Activated T-cell treated with anti-CD3 and anti-CD28 coated beads for 24 hours (primary cell): ENCODE data around the gene EGFLAM.
A peak's percentile ranks its signal among the peaks of the same experiment; 100 is the strongest.

Experiments used
- DNase-seq: peaks from one replicate; pipeline ENCODE4 v3.0.0-alpha.2; 2020; ENCODE audit warnings: low read depth

Gene EGFLAM

DNA sequence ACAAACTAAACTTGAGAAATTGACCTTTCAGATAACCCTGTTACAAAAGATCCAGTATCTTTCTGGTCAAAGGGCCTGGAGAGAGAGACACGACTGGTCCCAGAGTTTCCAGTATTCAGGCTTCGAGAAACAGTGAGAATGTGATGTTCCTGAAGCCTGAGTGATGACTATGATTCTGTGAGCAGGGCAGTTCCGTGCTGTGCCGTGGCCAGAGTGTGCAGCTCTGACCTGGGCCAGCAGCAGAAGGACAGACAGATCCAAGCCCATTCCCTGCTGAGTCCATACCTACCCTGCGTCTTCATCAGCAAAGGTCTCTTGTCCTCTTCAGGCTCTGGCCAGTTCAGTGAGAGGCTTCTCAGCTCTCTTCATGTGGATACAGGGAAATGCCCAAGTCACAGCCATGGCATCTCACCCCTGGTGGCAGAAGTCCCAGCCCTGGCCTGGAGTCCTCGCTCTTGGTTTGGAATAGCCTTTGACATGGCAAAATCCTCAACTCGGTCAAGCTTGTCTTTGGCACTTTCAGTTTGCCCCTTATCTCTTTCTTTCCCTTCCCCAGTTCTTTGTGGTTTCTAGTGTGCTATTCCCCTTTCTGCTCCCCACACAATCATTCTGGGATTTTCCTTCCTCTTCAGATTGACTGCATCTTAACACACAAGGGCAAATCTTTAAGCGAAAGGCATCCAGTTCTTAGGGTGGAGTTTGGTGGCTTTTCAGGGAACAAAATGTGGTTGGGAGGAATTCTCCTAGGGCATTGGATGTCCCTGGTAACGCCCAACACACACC lies 190.4 kb downstream of the EGFLAM start:
- no peak for DNase-seq

DNA sequence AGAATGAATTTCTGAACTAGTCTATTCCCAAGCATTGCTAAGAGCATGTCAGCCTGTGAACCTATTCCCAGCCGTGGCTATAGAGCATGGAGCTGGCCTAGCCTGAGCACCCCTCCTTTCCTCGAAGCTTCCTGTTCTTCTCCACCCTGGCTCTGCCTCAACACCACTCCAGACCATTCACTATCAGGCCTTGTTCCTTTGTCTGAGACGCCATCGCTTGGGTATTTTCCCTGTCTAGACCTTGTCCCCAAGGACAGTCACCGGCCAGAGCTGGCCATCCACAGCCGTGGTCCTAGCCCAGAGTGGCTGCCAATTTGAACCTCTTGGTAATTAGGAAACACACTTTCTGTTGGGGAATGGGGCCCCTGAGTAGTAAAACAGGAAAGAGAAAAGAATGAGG lies 192.3 kb downstream of the EGFLAM start:
- no peak for DNase-seq

DNA sequence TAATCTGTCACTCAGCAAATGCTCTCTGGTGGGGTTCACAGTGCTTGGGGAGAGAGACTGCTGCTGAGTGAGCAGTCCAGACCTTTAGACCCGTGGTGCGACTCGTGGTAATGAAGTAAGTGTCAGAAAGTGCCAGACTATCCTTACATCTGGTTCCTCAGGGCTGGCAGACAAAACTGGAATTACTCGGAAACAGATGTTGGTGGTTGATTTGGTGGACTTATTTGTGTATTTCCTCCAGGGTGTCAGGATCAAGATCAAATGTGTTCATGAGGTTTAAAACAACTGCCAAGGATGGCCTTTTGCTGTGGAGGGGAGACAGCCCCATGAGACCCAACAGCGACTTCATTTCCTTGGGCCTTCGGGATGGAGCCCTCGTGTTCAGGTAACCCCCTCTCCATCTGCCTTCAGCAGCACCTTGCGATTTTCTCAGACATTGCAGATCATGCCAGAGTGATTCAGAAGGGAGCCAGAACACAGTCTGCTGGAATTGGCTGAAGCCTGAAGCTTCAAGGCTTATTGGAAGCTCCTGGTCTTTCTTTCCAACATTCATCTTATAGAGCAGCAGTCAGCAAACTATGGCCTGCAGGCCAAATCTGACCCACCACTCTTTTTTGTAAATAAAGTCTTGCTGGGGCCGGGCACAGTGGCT lies 192.8 kb downstream of the EGFLAM start:
- no peak for DNase-seq

DNA sequence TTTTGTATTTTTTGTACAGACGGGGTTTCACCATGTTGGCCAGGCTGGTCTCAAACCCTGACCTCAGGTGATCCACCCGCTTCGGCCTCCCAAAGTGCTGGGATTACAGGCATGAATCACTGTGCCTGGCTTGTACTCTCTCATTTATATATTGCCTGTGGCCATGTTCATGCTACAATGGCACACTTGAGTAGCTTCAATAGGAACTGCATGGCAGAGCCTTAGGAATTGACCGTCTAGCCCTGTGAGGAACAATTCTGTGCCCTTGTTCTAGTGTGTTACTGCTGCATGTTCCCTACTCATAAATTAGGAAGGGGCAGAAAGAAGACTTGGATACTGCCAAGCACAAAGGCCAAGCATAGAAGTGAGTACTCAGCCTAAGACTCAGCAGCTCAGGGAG lies 193.8 kb downstream of the EGFLAM start:
- DNase-seq = no peak

DNA sequence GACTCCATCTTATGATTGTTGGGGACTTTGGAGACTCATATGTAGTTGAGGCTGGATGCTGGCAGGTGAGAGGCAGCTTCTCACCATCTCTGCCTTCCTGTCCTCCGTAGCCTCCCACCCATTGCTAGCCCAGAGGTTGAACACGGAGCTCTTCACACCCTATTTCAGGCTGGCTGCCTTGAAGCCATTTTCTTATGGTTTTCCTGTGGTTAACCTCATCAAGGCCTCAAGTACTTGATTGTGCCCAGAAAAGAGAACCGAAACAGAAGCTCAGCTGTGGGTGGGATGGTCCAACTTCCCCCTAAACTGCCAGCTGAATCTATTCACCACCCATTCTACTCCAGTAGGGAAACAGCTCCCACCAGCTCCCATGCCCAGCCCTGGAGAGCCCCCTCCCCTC lies 195.1 kb downstream of the EGFLAM start:
- peak; percentile 17 for DNase-seq

DNA sequence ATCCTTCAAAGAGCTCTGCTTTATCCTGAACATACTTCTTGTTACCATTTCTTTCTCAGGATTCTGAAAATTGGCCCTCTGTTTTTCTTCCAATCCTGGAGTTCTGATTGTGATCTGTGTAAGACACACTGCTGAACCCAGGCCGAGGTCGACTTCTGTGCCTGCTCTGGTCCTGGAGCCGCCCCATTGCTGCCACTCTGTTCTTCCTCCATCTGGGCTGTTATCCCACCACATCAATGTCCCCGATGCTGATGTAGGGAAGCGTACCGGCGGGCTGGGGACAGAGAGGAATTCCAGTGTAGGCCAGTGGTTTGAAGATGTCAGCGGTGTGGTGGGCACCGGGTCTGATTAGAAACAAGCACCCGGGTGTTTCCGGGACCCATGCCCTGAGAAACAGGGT lies 195.6 kb downstream of the EGFLAM start:
- DNase-seq = no peak

DNA sequence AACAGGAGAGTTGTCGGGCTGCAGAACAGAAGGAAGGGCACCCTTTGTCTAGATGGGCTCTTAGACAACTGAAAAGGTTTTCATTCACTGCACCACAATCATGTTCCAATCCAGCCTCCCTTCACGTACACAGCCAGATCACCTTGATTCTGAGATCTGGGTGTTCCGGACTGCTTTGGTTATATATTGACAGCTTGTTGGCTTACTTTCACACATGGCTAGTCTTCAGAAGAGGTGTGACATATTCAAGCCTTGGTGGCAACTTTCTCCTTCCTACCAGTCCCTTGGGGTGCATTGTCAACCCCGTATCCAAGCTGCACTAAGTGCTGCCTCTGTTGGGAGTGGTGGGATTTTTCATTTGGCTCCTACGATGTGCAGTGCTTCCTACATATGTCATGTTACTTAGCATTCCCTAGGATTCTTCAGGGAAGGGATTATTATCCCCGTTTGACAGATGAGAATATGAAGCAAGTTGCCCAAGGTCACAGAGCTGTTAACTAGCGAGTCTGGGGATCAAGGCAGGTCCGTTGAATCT lies 197.5 kb downstream of the EGFLAM start:
- DNase-seq = no peak

DNA sequence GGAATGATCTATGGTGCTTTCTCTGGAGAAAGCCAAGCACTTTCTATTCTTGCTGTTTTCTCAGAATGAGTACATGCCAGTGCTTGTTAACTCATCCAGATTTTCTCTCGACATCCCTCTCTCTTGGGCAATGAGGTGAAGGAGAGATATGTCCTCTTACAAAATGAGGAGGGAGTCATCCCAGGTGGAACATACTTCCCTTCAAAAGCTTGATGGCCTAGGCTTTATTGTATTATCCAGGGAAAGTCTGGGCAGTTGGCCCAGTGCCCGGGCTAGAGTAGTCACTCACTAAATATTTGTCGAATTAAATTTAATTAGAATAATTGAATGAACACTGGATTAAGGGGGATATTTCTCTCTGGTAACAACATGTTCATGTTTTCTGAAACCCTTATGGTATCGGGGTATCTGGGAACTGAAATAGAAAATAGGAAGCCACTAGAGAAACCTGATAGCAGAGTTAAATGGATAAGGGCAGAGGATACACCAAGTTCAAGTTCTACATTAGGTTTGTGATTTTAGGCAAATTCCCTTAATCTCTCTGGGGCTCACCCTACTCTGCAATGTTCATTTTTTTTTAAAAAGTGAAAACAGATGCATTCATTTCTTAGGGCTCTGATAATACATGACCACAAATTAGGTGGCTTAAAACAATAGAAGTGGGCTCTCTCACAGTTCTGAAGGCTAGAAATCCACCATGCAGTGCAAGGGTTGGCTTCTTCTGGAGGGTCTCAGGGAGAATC lies 198.5 kb downstream of the EGFLAM start:
- DNase-seq = no peak

DNA sequence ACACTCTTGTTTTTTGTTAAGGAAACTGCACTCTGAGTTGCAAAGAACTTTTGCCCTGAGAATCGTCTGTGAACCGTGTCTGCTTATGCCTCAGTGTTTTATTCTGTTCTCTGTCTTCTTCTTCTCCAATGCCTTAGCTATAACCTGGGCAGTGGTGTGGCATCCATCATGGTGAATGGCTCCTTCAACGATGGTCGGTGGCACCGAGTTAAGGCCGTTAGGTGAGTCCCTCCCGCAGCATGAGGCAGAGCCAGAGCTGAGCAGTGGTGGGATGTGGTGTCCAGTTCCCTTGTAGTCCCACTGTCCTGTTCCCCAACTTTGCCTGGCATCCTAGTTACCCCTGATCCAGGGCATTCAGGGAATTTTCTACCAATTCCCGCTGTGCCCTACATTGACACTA lies 199.8 kb downstream of the EGFLAM start:
- no peak for DNase-seq

DNA sequence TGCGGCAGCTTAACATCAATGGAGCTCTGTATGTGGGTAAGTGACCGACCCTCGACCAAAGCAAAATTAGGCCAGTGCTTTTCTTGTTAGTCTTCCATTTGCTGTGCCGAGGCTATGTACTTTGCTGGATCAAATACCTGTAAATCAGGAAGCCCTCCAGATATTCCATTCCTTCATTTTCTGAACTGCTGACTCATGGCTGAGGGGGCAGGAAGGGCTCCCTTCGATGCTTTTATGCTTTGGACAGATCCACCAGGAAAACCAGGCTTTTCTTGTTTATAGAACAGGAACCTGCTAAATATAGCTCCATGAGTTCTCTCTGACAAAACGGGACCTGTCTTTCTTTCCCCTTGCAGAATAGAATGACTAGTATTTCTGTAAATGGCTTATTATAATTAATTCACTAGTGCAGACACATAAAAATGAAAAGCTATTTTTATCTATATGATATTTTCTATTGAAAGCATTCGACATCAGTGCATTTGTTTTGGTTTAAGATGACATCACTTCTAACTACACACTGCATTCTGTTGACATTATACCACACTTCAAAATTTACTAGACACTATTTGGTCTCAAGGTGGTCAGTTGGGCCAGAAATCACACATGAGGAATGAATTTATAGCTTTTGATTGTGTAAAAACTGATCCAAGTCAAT lies 204.7 kb downstream of the EGFLAM start:
- no peak for DNase-seq

DNA sequence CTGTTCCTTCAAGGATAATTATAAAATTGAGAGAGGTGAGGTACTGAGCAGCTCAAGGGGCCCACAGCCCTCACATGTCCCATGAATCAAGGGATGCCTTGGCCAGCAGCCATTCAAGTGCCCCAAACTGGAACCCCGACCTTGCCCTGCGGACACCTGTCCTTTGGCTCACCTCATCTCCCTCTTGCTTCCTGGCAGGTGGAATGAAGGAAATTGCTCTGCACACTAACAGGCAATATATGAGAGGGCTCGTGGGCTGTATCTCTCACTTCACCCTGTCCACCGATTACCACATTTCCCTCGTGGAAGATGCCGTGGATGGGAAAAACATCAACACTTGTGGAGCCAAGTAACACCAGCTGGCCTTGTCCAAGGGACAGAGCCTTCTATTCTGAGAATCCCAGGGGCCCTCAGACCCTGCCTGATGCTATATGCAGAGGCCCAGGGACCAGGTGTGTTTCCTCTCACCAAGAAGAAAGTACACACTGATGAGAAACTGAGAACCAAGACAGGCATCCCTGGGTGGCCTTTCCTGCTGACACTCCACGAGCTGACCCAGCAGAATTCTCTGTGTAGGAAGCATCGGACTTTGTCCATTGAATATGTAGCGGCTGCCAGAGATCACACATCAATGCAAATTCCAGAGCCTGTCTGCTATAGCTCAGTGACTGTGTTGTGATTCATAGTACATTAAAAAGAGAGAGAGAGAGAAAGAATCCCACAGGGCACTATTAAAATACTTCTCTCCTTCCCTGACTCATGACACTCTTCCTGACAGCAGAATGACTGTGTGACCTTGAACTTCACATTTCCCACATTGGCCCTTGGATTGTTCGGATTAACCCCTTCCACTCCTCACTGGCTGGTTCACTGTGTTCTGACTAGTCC lies 205.5 kb downstream of the EGFLAM start:
- no peak for DNase-seq

DNA sequence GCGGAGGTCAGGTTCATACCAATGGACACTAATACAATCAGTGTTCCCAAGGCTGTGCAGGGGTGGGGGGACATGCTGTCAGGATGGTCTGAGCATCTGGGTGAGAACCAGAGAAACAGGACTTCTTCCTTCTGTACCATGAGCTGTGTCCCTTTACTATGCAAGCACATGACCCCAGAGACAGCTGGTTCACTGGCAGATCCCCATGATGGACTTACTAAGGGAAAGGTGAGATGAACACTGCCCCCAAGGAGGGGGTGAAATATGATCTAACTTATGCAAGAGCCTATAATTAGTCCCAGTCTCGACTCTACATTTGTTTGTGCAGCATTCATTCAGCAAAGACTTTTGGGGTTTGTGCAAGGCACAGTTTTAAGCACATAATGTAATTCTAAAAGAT lies 206.7 kb downstream of the EGFLAM start:
- DNase-seq = no peak

DNA sequence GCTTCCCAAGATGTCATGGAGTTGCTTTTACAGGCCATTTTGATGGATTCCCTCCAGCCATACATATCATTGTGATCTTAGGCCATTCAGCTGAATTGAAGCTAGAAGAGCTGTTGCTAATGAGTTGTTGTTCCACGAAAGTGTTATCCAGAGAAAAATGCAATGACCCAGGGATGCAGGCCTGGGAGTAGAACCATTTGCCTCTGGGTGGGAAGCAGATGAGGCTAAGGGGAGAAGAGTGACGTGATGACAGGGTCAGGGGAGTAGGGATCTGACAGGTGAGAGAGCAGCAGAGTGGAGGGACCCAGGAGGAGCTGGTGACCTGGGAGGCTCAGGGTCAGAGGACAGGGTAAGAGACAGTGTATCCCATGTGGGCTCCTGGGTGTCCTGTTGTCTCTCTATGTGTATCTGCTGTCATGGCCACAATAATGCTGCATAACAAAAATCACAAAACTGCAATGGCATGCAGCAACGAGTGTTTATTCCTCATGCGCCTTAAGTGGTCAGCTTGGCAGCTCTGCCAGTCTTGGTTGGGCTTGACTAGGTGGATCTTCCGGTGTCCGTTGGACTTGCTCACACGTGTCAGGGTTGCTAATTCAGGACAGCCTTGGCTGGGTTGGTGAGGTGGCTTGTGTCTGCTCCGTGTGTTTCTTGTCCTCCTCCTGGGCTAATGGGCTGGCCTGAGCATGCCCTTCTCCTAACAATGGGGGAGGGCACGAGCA lies 207.5 kb downstream of the EGFLAM start:
- no peak for DNase-seq

DNA sequence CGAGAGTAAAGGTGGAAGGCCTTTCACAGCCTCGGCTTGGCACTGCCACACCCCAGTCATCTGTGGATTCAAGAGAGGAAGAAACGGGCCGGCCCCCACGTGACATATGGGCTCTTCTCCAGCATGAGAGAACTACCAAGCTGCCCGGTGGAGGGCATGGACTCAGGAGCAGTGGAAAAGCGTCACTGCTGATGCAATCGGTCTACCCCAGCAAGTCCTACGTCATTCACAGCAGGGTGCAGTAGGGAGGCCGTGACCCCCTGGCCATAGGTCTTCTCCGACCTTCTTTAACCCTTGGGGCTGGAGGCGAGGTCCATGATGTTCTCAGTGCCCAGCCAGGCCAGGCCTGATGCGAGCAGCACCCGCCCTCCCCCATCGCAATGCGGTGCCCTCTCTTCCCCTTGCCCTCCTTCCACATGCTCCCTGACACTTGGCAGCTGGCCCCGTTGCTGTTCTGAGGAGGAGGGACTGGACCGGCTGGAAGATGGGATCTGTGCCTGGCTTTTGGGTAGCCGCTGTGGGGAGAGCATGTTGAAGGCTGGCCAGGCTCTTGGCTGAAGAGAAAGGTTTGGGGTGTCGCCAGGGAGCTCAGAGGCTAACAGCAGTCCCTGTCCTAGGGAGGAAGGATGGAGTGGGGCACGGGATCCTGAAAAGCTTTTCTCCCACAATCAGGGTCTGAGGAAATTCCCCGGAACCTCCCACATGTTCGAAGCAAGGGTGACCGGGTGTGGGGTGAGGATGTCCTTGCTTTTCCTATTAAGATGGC lies 208.2 kb downstream of the EGFLAM start:
- DNase-seq = no peak

DNA sequence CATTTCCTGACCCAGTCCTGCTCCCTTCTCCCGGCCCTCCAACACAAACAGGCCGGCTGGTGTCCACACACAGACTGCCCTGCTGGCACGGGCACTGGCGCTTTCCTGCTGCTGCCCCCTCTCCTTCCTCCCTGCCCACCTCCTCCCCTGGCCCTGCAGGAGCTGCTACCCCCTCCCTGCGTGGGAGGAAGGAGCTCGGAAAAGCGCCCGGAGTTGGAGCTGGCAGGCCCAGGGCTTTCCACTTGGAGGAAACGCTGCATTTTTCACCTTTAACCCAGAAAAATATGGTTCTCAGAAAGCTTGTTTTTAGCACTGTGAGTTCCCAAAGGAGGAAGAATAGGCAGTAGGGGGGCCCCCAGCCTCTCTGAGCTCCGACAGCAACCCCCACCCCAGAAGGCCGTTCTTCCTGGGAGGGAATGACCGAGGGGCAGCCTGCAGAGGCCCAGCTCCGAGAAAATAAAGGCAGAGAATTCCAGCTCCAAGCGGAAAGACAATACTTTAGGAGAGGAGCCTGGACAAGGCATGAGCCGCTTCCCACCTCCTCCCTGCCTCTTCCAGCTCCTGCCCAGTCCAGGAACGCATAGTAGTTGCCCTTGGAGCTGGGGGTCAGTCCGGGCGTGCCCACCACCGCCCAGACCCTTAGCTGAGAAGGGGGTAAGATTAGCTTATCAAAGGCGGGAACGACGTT lies 209.1 kb downstream of the EGFLAM start:
- no peak for DNase-seq

DNA sequence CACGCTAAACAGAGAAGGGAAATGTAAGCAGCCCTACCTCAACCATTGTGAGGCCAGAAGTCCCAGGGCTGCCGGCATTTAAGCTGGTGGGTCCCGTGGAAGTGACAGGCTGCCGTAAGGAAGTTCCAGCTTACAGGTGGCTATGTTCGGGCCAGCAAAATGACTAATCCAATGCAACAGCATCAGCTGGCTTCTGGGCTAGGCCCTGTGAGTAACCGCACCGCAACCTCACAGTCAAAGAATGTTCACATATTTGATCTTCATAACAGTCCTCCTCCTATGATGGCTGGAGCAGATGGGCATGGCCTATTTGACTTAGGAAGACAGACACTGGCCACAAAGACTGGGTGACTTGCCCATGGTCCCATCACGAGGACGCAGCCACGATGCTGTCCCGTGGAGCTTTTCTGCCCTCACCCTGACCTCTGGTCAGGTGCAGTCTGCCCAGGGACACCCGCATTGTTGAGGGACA lies 209.9 kb downstream of the EGFLAM start:
- no peak for DNase-seq

DNA sequence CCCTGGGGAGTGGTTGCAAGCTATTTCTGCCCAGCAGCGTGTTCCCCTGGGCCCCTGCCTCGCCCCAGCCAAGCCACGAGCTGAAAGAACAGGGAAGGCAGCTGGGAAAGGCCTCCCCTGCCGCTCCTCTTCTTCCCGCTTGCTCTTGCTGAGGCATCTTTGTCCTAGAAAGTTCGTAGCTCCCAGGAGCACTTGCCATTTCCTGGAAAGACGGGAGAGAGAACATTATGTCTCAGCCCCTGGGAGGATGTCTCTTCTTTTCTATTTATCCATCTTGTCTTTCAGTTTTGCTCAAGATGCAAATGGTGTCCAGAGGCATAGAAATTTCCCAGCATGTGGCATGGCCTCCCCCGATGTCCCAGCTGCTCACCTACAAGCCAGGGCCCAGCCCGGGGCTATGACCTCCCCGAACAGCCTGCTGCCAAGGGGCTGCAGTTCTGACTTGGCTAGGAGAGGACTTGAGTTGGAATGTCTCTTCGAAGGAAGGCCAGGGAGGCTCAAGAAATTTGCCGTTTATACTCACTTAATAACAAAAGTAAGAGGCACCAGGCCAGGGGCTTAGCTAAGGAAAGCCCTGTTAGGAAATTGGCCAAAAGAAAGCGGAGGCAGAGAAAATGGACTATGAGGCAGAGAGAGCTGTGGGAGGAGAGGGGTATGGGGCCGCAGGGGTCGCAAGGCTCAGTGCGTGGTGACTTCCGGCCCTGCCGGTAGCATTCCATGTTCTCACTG lies 210.8 kb downstream of the EGFLAM start:
- DNase-seq = no peak

DNA sequence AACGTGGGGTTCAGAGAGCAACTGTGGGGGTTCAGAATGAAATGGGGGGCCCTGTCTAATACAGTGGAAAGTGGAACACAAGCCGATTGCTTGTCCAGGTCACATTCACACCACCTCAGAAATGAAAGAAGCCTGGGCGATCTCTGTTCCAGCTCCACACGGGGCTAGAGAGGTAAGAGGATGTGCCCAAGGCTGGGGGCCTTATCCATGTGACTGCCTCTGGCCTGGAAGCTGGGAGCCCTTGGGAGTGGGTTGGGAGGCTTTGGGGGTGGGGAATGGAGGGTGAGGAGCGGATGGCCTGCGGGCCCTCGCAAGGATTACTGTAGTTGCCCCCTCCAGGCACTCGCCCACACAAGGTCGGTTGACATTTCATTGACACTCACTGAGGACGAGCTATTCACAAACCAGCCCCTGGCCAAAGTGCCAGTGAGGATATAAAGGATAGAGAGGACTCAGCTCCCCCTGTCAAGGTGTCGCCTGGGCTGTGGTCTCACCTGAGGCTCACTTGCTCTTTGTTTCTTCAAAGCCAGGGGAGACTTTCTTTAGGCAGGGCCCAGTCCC lies 211.4 kb downstream of the EGFLAM start:
- no peak for DNase-seq
